ENCODE data around the gene LSP1. TPM values are rescaled to one million over a fixed set of nuclear protein-coding genes. Genes with fewer than 3 reads are reported as not detected.

LSP1 gene
- total and polyA plus RNA-seq, 8 donors = 2.4 to 26.8 (median 9.9) TPM

DNA sequence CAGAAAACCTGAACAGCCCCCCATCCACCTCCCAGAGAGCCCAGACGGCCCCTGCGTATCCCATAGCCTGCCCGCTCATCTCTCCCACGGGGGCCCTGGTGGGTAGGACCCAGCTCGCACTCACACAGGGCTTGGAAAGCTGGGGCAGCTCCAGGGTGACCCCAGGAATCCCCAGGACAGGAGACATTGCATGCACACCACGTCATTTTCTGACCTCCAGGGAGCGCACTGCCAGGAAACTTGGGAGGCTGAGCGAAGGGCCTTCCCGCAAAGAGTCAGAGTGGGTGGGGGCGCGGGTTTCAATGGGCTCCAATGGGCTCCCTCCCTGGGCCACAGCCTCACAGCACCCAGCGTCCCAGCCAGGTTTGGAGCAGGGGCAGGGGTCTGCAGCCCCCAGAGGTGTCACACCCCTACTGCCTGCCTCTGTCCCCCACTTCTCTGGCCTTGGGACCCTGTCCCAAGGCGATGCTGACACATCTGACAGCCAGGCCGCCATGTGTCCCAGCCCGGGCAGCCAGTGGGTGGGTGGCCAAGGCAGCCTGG lies 26.3 kb upstream of the LSP1 start:
- H3K9me3 ChIP-seq = no peaks in the 10 kb centered on the region
- ATAC-seq (peak in 2 of 4 donors; percentile 9 to 32), FAIRE-seq (no peak), DNase-seq (peak in 5 of 6 donors; percentile 40 to 78 (median 52))
- WGBS, 2 donors = 70 to 77% methylated on average over 14 to 15 of the region's 15 CpGs
- no peaks in the 10 kb centered on the region for H3K27me3 ChIP-seq
- H3K4me1 ChIP-seq = peaks cover 26 to 33% (median 32%) of the 10 kb centered on the region in 3 donors
- peak overlapping the region; percentile 68 to 78 (median 74) for H3K27ac ChIP-seq
- no peaks in the 10 kb centered on the region for H3K36me3 ChIP-seq
- intact Hi-C loops (cut with DNase I) = no loop called here
- TF ChIP-seq, protein P1, sequence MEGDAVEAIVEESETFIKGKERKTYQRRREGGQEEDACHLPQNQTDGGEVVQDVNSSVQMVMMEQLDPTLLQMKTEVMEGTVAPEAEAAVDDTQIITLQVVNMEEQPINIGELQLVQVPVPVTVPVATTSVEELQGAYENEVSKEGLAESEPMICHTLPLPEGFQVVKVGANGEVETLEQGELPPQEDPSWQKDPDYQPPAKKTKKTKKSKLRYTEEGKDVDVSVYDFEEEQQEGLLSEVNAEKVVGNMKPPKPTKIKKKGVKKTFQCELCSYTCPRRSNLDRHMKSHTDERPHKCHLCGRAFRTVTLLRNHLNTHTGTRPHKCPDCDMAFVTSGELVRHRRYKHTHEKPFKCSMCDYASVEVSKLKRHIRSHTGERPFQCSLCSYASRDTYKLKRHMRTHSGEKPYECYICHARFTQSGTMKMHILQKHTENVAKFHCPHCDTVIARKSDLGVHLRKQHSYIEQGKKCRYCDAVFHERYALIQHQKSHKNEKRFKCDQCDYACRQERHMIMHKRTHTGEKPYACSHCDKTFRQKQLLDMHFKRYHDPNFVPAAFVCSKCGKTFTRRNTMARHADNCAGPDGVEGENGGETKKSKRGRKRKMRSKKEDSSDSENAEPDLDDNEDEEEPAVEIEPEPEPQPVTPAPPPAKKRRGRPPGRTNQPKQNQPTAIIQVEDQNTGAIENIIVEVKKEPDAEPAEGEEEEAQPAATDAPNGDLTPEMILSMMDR (IDR thresholded peaks at IDR 0.05) = no peak
- no peak overlapping the region for H3K4me3 ChIP-seq

DNA sequence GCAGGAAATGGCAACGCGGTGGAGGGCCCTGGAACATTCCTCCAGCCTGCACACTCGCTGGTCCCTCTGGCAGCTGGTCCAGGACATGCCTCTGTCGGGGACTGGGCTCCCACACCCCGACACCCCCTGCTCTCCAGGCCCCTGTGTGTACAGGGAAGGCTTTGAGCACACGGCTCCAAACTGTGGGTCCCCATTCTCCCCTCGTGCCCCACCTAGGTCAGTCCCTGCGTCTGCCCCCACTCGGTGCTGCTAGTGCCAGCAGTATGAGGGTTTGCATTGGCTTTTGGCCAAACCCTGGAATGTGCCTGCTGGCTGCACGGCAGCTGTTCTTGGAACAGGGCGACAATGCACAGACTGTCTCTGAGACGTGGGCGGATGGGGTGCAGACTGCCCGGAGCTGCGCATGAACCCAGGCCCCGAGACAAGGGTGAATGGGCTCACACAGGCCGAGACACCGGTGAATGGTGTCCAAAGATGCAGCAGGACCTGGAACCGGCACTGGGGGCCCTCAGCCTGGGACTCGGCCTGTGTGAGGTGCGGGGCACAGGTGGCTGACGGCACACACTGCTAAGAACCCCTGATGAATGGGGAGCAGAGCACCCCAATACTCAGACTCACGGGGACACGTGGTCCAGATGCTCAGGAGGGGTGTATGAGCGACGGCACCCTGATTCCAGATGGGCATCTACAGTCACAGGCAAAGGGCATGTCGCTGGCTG lies 25.6 kb upstream of the LSP1 start:
- ATAC-seq (peak; percentile 38 to 67 (median 58)), FAIRE-seq (no peak), DNase-seq (peak; percentile 75 to 90 (median 82))
- Histone ChIP-seq H3K27me3 (no peaks in the 10 kb centered on the region), H3K4me1 (peaks cover 31 to 39% (median 36%) of the 10 kb centered on the region in 3 donors), H3K4me3 (no peak overlapping the region), H3K27ac (peak overlapping the region; percentile 68 to 78 (median 74)), H3K36me3 (no peaks in the 10 kb centered on the region), H3K9me3 (no peaks in the 10 kb centered on the region)
- 31 to 37% methylated on average over 27 of the region's 27 CpGs for WGBS, 2 donors
- intact Hi-C loops (cut with DNase I) = no loop called here
- TF ChIP-seq, protein P1 (IDR thresholded peaks at IDR 0.05) = no peak

DNA sequence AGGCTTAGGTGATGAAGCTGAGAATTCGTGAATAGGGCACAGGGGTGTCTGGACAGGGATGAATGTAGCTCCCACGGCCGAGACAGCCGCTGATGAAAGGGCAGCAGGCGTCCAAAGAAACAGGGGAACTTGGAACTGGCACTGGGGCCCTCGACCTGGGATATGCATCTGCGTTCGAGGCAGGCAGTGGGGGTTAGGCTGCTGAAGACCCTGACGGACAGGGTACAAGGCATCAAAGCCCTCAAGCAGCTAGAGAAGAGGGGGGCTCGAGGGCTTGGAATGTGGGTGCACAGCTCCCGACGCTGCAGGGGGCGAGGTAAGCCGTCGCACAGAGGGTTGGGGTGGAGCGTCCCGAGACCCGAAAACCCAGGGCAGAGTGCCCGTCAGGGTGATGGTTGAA lies 25.0 kb upstream of the LSP1 start:
- Histone ChIP-seq H3K4me3 (no peak overlapping the region), H3K4me1 (peaks cover 36 to 43% (median 37%) of the 10 kb centered on the region in 3 donors), H3K27ac (no peak overlapping the region), H3K36me3 (no peaks in the 10 kb centered on the region), H3K27me3 (no peaks in the 10 kb centered on the region), H3K9me3 (no peaks in the 10 kb centered on the region)
- peak in 3 of 6 donors; percentile 34 to 58 (median 55) for DNase-seq
- no peak for FAIRE-seq
- 87 to 91% methylated on average over 19 of the region's 19 CpGs for WGBS, 2 donors
- no peak for ATAC-seq
- intact Hi-C loops (cut with DNase I) = no loop called here
- TF ChIP-seq, protein P1 (IDR thresholded peaks at IDR 0.05) = no peak

DNA sequence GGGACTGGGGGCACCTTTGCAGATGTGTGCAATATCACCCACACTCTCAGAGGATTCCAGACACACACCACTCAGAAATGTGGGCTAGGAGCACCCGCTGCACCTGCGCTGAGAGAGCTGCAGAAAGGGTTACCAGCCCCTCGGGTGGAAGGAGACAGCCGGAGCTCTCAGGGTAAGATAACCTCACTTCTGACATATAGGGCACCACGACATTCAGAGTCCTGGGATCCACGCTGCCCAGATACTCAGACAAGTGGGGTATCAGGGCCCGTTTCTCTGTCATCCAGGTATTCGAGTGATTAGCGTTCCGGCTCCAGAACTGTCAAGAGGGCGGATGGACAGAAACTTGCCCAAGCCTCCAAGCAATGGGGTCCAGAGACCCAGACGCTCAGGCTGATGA lies 24.3 kb upstream of the LSP1 start:
- Histone ChIP-seq H3K4me3 (no peak overlapping the region), H3K36me3 (no peaks in the 10 kb centered on the region), H3K27ac (no peak overlapping the region), H3K4me1 (peaks cover 39 to 50% (median 42%) of the 10 kb centered on the region in 3 donors), H3K9me3 (no peaks in the 10 kb centered on the region), H3K27me3 (no peaks in the 10 kb centered on the region)
- ATAC-seq = no peak
- intact Hi-C loops (cut with DNase I) = no loop called here
- FAIRE-seq = no peak
- 88 to 91% methylated on average over 12 of the region's 12 CpGs for WGBS, 2 donors
- DNase-seq = no peak
- TF ChIP-seq, protein P1 (IDR thresholded peaks at IDR 0.05) = no peak
